HG02763 (cell line): Measurements from ENCODE around the gene KCNK2.

Source experiments
- ATAC-seq: cut with Tn5 transposase; IDR thresholded peaks from one replicate; pipeline ENCODE4 v1.9.1; 2021; ENCODE audit warnings: mild to moderate bottlenecking, moderate library complexity; ENCODE audit not compliant: unreplicated experiment

KCNK2 gene

GRCh38 chr1:215250913-215251312 is 168.4 kb downstream of the KCNK2 start:
- ATAC-seq, result no peak

DNA sequence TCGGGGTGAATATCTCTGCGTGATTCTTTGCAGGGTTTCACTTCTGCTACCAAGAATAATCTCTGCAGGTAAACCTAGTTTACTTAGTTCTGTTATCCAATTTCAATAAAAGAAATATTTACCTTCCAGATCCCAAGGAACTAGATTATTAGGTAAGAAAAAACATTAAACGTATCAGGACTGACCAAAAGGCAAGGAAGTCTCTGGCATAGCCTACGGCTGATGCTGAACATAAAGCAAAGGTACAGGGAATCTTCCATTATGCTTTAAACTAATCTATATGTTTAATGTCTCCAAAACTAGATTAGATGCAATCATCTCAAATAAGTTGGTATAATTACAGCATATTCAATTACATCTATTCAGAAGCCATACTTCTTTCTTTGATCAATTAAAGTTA is 168.9 kb downstream of the KCNK2 start:
- no peak for ATAC-seq

DNA sequence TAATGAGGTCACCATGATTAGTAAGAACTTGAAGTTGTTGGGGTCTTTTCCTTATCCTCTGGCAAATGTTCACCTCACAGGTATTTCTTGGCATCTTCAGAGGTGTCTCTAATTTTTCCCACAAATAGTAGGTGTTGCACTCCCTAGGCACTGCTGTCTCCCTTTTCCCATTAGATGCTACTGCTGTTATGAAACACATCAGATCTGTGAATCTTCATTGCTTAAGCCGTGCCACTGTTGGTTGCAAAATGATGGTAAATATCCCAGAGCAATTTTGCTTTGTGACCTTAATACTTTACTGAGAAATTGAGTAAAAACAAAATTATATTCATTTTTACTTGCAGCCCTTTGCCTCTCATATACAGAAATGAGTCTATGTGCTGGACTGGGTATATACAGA is 169.6 kb downstream of the KCNK2 start:
- no peak for ATAC-seq

- no peak for ATAC-seq
These were observed 174.6 kb downstream of the KCNK2 start for GRCh38 chr1:215256936-215257679.

DNA sequence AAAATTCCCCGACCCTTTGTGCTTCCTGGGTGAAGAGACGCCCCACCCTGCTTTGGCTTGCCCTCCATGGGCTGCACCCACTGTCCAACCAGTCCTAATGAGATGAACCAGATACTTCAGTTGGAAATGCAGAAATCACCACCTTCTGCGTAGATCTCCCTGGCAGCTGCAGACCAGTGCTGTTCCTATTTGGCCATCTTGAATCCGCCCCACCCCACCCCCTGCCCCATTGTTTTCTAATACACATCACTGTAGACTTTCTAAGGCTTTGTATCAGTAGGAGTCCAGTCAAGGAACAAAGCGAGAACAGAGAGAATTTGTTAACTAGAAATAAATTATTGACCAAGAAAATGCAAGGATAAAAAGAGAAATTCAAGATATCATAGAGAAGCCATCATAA is 178.2 kb downstream of the KCNK2 start:
- no peak for ATAC-seq

- ATAC-seq, result no peak
These were observed 179.6 kb downstream of the KCNK2 start for GRCh38 chr1:215262106-215262505.

DNA sequence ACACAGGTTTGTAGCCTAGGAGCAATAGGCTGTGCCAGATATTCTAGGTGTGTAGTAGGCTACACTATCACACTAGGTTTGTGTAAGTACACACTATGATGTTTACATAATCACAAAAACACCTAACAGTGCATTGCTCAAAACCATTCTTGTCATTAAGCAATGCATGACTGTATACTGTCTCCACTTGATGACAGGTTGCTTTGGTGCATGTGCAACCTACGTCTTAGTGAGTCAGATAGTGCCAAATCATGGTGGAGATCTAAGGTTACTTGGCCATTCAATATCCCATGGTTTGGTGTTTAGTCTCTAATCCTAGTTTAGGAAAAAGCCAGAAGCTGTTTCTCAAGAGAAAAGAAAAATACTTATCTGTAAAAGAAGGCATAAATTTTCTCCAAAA is 181.1 kb downstream of the KCNK2 start:
- ATAC-seq, result no peak

DNA sequence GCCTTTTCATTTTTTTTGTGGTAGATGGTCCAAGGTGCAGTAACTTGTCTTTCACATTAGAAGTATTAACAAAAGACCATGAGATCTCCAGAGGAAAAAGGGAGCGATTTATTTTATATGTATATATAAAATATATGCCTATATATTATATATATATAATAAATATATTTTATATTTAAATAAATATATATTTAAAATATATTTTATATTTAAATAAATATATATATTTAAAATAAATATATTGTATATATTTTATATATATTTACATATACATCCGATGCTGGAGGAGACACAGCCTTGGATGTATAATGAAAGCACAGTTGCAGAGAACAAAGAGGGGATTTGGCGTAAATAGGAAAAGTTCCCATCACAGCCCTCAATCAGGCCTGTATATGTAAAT is 182.1 kb downstream of the KCNK2 start:
- no peak for ATAC-seq

- ATAC-seq, result no peak
These were observed 185.0 kb downstream of the KCNK2 start for GRCh38 chr1:215267495-215267894.

GRCh38 chr1:215269955-215270354 is 187.4 kb downstream of the KCNK2 start:
- no peak for ATAC-seq

DNA sequence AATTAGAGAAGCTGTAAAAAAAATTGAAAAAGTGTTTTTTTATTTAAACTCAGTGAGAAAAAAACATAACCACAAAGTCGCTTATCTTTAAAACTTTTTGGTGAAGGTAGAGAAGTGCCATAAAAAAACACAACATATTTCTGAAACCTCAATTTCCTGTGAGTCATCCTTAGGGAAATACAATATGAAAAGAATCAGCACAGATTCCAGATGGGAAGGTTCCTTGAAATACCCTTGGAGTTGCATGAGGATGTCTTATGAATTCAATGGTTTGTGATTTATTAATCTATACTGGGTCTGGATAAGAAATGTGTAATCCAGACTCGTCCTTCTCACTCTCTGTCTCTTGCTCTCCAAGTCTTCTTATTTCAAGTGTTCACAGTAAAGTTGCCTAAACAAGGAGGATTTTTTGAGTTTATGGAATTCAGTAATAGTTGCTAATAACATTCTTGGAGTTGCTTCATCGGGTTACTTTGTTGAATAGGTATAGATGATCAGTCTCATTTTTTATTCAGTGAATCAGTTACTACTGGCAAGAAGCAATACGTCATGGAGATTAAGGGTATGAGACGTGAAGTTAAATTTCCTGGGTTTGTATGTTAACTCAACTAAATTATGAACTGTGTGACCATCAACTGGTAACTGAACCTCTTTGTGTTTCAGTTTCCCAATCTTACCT is 191.4 kb downstream of the KCNK2 start:
- ATAC-seq, result no peak

GRCh38 chr1:215276582-215276981 is 194.0 kb downstream of the KCNK2 start:
- ATAC-seq, result no peak

GRCh38 chr1:215277532-215277931 is 195.0 kb downstream of the KCNK2 start:
- ATAC-seq, result no peak

DNA sequence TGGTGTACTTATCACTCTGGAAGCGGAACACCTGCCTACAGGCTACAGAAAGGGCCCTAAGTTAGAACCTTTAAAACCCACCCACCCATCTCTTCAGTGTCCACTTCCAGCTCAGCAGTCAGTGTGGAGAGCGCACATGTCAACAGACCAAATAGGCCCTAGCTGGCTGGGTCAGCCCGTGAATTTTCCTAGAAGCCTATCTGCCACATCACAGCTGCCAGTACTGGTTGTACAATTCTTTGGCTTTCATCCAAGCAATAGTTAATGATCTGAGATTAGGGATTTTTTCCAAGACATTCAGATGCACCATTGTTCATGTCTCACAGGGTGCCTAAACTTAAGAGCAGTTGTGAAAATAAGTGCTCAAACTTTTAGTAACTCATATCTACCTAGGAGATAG is 197.1 kb downstream of the KCNK2 start:
- ATAC-seq, result no peak

DNA sequence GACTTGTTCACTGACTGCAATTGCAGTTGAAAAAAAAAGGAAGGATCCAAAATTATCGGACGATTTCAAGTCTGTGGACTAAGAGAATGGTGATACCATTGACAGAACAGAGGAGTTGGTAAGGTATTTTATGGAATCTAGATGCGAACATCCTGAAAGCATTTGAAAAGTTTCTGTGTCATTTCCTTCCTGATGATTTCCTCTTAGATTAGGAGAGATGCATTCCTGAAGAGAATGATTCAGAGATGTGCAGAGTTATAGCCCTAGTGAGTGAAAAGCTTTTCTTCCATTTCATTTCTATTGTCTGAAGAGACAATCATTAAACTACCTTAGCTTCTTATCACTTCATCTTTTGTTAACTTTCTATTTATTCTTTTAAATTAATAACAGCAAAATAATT is 200.0 kb downstream of the KCNK2 start:
- no peak for ATAC-seq

GRCh38 chr1:215285013-215285800 is 202.7 kb downstream of the KCNK2 start:
- no peak for ATAC-seq
